ENCODE results near the gene PPIL3. TPM values are rescaled to one million over a fixed set of nuclear protein-coding genes. Genes with fewer than 3 reads are reported as not detected.
A peak's percentile ranks its signal among the peaks of the same experiment; 100 is the strongest.

The PPIL3 gene
- total and polyA plus RNA-seq, 2 experiments from 2014 or later: 39.6 to 41.6 TPM

GRCh38 chr2:200922439-200922838 is 33.6 kb upstream of the PPIL3 start:
- 89% methylated on average over 6 of the region's 6 CpGs for WGBS, 2 experiments (ENCODE audit: low coverage in 1 of 2, low lambda C conversion rate in 2 of 2, missing lambda C conversion rate in 2 of 2)
- H4K20me1 ChIP-seq (ENCODE audit: insufficient read depth): no peaks in the 10 kb centered on the region
- H3K27ac ChIP-seq: no peak overlapping the region
- no peaks in the 10 kb centered on the region for H3K9me3 ChIP-seq (ENCODE audit: low read depth)
- no peak for TF ChIP-seq EZH2phosphoT487 (IDR thresholded peaks at IDR 0.05; ENCODE audit: insufficient read depth, low read depth)
- no peak for TF ChIP-seq EZH2 (IDR thresholded peaks at IDR 0.05; ENCODE audit: insufficient read depth, poor library complexity, severe bottlenecking)
- H3K79me2 ChIP-seq (ENCODE audit: insufficient read depth): no peaks in the 10 kb centered on the region
- peaks cover 28% of the 10 kb centered on the region for H3K36me3 ChIP-seq (ENCODE audit: low read depth)
- H3K9ac ChIP-seq: no peak overlapping the region
- H2AFZ ChIP-seq: no peak overlapping the region
- H3K4me1 ChIP-seq (ENCODE audit: insufficient read depth): no peaks in the 10 kb centered on the region
- DNase-seq: no peak
- no peaks in the 10 kb centered on the region for H3K9me2 ChIP-seq (ENCODE audit: insufficient read depth)
- H3K27me3 ChIP-seq (replicated peaks; ENCODE audit: insufficient read depth): no peaks in the 10 kb centered on the region
- H3F3A ChIP-seq (ENCODE audit: insufficient read depth): no peaks in the 10 kb centered on the region
- H3K4me2 ChIP-seq (ENCODE audit: unreplicated experiment): no peak overlapping the region
- in situ Hi-C loops (cut with MboI): no loop called here
- no peak overlapping the region for H3K4me3 ChIP-seq

GRCh38 chr2:200913654-200914053 is 24.8 kb upstream of the PPIL3 start:
- TF ChIP-seq EZH2 (IDR thresholded peaks at IDR 0.05; ENCODE audit: insufficient read depth, poor library complexity, severe bottlenecking) (no peak), EZH2phosphoT487 (IDR thresholded peaks at IDR 0.05; ENCODE audit: insufficient read depth, low read depth) (no peak)
- Histone ChIP-seq H3K27me3 (replicated peaks; ENCODE audit: insufficient read depth) (no peaks in the 10 kb centered on the region), H3K4me1 (ENCODE audit: insufficient read depth) (peaks cover 14% of the 10 kb centered on the region), H3K9ac (peak overlapping the region; percentile 51), H2AFZ (no peak overlapping the region), H3K9me3 (ENCODE audit: low read depth) (no peaks in the 10 kb centered on the region), H3F3A (ENCODE audit: insufficient read depth) (peaks cover 28% of the 10 kb centered on the region), H3K27ac (peak overlapping the region; percentile 76), H3K4me2 (ENCODE audit: unreplicated experiment) (peak overlapping the region; percentile 18), H3K4me3 (no peak overlapping the region), H3K79me2 (ENCODE audit: insufficient read depth) (no peaks in the 10 kb centered on the region), H3K36me3 (ENCODE audit: low read depth) (peaks cover 27% of the 10 kb centered on the region), H3K9me2 (ENCODE audit: insufficient read depth) (no peaks in the 10 kb centered on the region), H4K20me1 (ENCODE audit: insufficient read depth) (no peaks in the 10 kb centered on the region)
- in situ Hi-C loops (cut with MboI): no loop called here
- DNase-seq: peak; percentile 82

GRCh38 chr2:200909958-200910357 is 21.1 kb upstream of the PPIL3 start:
- Histone ChIP-seq H3K27ac (no peak overlapping the region), H3K9ac (no peak overlapping the region), H3K9me2 (ENCODE audit: insufficient read depth) (no peaks in the 10 kb centered on the region), H3K4me3 (no peak overlapping the region), H3K79me2 (ENCODE audit: insufficient read depth) (no peaks in the 10 kb centered on the region), H3K4me1 (ENCODE audit: insufficient read depth) (peaks cover 14% of the 10 kb centered on the region), H4K20me1 (ENCODE audit: insufficient read depth) (no peaks in the 10 kb centered on the region), H3K9me3 (ENCODE audit: low read depth) (no peaks in the 10 kb centered on the region), H3F3A (ENCODE audit: insufficient read depth) (peaks cover 28% of the 10 kb centered on the region), H3K27me3 (replicated peaks; ENCODE audit: insufficient read depth) (no peaks in the 10 kb centered on the region), H2AFZ (no peak overlapping the region), H3K36me3 (ENCODE audit: low read depth) (peaks cover 16% of the 10 kb centered on the region), H3K4me2 (ENCODE audit: unreplicated experiment) (no peak overlapping the region)
- TF ChIP-seq EZH2 (IDR thresholded peaks at IDR 0.05; ENCODE audit: insufficient read depth, poor library complexity, severe bottlenecking) (no peak), EZH2phosphoT487 (IDR thresholded peaks at IDR 0.05; ENCODE audit: insufficient read depth, low read depth) (no peak)
- 98 to 99% methylated on average over 4 of the region's 4 CpGs for WGBS, 2 experiments (ENCODE audit: low coverage in 1 of 2, low lambda C conversion rate in 2 of 2, missing lambda C conversion rate in 2 of 2)
- in situ Hi-C loops (cut with MboI): loop anchor here (5.0 kb wide), 1 partner anchor 267 kb away; no protein-coding TSS in a partner anchor
- DNase-seq: no peak

- H3K79me2 ChIP-seq (ENCODE audit: insufficient read depth): no peaks in the 10 kb centered on the region
- in situ Hi-C loops (cut with MboI): loop anchor here (5.0 kb wide), 1 partner anchor 272 kb away; no protein-coding TSS in a partner anchor
- H3K9ac ChIP-seq: no peak overlapping the region
- H3K4me1 ChIP-seq (ENCODE audit: insufficient read depth): peaks cover 3% of the 10 kb centered on the region; the same call in 1 of the 2 replicates
- H3K4me3 ChIP-seq: no peak overlapping the region
- DNase-seq: peak; percentile 86
- TF ChIP-seq EZH2 (IDR thresholded peaks at IDR 0.05; ENCODE audit: insufficient read depth, poor library complexity, severe bottlenecking) (no peak), EZH2phosphoT487 (IDR thresholded peaks at IDR 0.05; ENCODE audit: insufficient read depth, low read depth) (no peak)
- H2AFZ ChIP-seq: no peak overlapping the region
- H3K36me3 ChIP-seq (ENCODE audit: low read depth): peaks cover 16% of the 10 kb centered on the region; the same call in 1 of the 2 replicates
- no peaks in the 10 kb centered on the region for H3K27me3 ChIP-seq (replicated peaks; ENCODE audit: insufficient read depth)
- no peaks in the 10 kb centered on the region for H3K9me2 ChIP-seq (ENCODE audit: insufficient read depth)
- H3K27ac ChIP-seq: no peak overlapping the region
- no peaks in the 10 kb centered on the region for H4K20me1 ChIP-seq (ENCODE audit: insufficient read depth)
- peaks cover 22% of the 10 kb centered on the region; the same call in 1 of the 2 replicates for H3F3A ChIP-seq (ENCODE audit: insufficient read depth)
- WGBS, 2 experiments (ENCODE audit: low coverage in 1 of 2, low lambda C conversion rate in 2 of 2, missing lambda C conversion rate in 2 of 2): 55 to 56% methylated on average over 2 of the region's 2 CpGs
- H3K9me3 ChIP-seq (ENCODE audit: low read depth): no peaks in the 10 kb centered on the region
- no peak overlapping the region for H3K4me2 ChIP-seq (ENCODE audit: unreplicated experiment)
These were observed 16.9 kb upstream of the PPIL3 start for GRCh38 chr2:200905618-200906296.
